Ovary (tissue), 9 donors: Measurements from ENCODE around the gene WDR43. TPM values are rescaled to one million over a fixed set of nuclear protein-coding genes. Genes with fewer than 3 reads are reported as not detected.
A peak's percentile ranks its signal among the peaks of the same experiment; 100 is the strongest.

ENCODE experiments used
- DNase-seq, 5 donors: peaks; one replicate each; pipeline ENCODE4 v3.0.0-alpha.2; 2019 to 2020
- H3K27ac ChIP-seq, 2 donors: fragments of 200-600 bp; one replicate each; pipeline versions ENCODE4 v1.5.1 to v1.8.0; 2019 to 2022
- H3K27me3 ChIP-seq: fragments of 200-600 bp; one replicate; pipeline ENCODE4 v1.8.0; 2022
- H3K36me3 ChIP-seq: fragments of 200-600 bp; sonication (generic); one replicate; pipeline ENCODE4 v1.5.1; 2019
- H3K4me1 ChIP-seq: one replicate; pipeline ENCODE4 v1.8.1; 2013; ENCODE audit warnings: mild to moderate bottlenecking, moderate library complexity; ENCODE audit not compliant: insufficient read depth
- H3K4me3 ChIP-seq: fragments of 200-600 bp; sonication (generic); one replicate; pipeline ENCODE4 v1.5.1; 2017
- H3K9me3 ChIP-seq, 2 donors: fragments of 200-600 bp in 1 of 2; sonication (generic) in 1 of 2; one replicate each; pipeline versions ENCODE4 v1.5.1 to v1.8.1; 2013 to 2019; ENCODE audit warnings: mild to moderate bottlenecking in 1 of 2, moderate library complexity in 1 of 2
- EP300 ChIP-seq: sonication (generic); formaldehyde crosslinking; IDR thresholded peaks from one replicate; pipeline ENCODE4 v1.6.1; 2017; ENCODE audit warnings: antibody characterized with exemption
- POLR2A ChIP-seq: fragments of 450-650 bp; IDR thresholded peaks from one replicate; pipeline ENCODE4 v1.6.1; 2017; ENCODE audit warnings: antibody characterized with exemption, mild to moderate bottlenecking, moderate library complexity
- WGBS, 3 donors: extraction: QIAGEN DNeasy Blood & Tissue Kit in 1 of 3; methylation state at CpG; one replicate each; pipeline versions ENCODE4 v1.1.5 to v1.1.7; 2013 to 2017; 5-methylcytosine and 5-hydroxymethylcytosine counted together
- intact Hi-C, 4 donors: fragments of 100-400 bp; cut with DNase I; formaldehyde crosslinking; loops; one replicate each; pipeline versions ENCODE4 v1.11.0 to v1.15.1; 2022 to 2023
- polyA plus RNA-seq, 2 donors: library from polyadenylated mRNA; stranded (reverse); fragments of 200-250 nt in 1 of 2; fragments of 350-450 nt in 1 of 2; fragmentation: Illumina TruSeq in 1 of 2; extraction: RNeasy Lipid Tissue Mini Kit (QIAGEN cat#74804) in 1 of 2; gene quantifications; one replicate each; pipeline ENCODE4 v1.2.3, GENCODE V29; 2013 to 2014
- small RNA-seq: library from RNA; depleted of rRNA; stranded (forward); fragments of <200 nt; gene quantifications from one replicate; pipeline ENCODE3, GENCODE V24; 2016
- total RNA-seq, 7 donors: library from RNA; depleted of rRNA in 2 of 7; stranded (reverse); fragments of >200 nt in 2 of 7; fragmentation: NEBNext Ultra II Directional in 3 of 7; extraction: Animal tissue kit (Norgen Biotek cat#: 25700) in 3 of 7; gene quantifications; one replicate each; pipeline versions ENCODE4 v1.1.0 to v1.2.4, GENCODE V29; 2016 to 2023
- TF ChIP-seq, protein P1 (sequence below), 3 donors: fragments of 450-650 bp in 2 of 3; fragments of 200-600 bp in 1 of 3; IDR thresholded peaks; one replicate each; pipeline versions ENCODE4 v1.5.1 to v1.8.0; 2016 to 2022; ENCODE audit warnings: antibody characterized with exemption in 3 of 3, mild to moderate bottlenecking in 1 of 3
- donor health status: DM: no; HTN: no; CAD: no; lungs with moderate emphysema.
- donor health status: DM: no; HTN: no; CAD: no.
- donor health status: Bipolar disorder and iron deficiency.
- donor health status: DM: yes; HTN: yes; CAD: no.
- donor health status: DM: no; HTN: no; CAD: no.
- donor health status: DM: yes; HTN: yes; CAD: no.

The WDR43 gene
- total and polyA plus RNA-seq, 9 donors = 14.0 to 63.5 (median 43.5) TPM

DNA sequence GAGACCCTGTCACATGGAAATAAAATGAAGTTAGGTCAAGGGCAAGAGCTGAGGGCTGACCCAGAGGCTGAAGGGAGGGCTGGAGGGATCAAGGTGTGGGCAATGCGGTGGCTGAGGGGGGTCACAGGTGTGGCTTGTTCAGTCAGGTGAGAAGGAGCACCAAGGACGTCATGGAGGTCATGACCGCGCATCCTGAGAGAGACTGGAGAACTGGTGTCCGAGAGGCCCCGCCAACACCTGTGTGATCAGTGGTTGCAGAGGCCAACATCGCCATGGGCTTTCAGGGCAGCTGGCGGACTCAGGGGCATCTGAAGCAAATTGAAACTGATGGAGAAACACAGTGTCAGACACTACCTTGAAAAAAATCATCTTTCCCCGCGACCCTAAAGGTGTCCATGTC, 99.6 kb downstream of the WDR43 start:
- H3K4me3 ChIP-seq = no peak overlapping the region
- 94 to 98% (median 96%) methylated on average over 10 of the region's 10 CpGs for WGBS, 3 donors
- H3K27ac ChIP-seq = no peak overlapping the region
- no peaks in the 10 kb centered on the region for H3K4me1 ChIP-seq
- H3K9me3 ChIP-seq = no peaks in the 10 kb centered on the region
- TF ChIP-seq, protein P1, sequence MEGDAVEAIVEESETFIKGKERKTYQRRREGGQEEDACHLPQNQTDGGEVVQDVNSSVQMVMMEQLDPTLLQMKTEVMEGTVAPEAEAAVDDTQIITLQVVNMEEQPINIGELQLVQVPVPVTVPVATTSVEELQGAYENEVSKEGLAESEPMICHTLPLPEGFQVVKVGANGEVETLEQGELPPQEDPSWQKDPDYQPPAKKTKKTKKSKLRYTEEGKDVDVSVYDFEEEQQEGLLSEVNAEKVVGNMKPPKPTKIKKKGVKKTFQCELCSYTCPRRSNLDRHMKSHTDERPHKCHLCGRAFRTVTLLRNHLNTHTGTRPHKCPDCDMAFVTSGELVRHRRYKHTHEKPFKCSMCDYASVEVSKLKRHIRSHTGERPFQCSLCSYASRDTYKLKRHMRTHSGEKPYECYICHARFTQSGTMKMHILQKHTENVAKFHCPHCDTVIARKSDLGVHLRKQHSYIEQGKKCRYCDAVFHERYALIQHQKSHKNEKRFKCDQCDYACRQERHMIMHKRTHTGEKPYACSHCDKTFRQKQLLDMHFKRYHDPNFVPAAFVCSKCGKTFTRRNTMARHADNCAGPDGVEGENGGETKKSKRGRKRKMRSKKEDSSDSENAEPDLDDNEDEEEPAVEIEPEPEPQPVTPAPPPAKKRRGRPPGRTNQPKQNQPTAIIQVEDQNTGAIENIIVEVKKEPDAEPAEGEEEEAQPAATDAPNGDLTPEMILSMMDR (IDR thresholded peaks at IDR 0.05) = no peak
- TF ChIP-seq POLR2A = no peak
- no peak for TF ChIP-seq EP300
- DNase-seq = no peak
- H3K36me3 ChIP-seq = no peaks in the 10 kb centered on the region
- H3K27me3 ChIP-seq = no peaks in the 10 kb centered on the region
- intact Hi-C loops = no loop called here

DNA sequence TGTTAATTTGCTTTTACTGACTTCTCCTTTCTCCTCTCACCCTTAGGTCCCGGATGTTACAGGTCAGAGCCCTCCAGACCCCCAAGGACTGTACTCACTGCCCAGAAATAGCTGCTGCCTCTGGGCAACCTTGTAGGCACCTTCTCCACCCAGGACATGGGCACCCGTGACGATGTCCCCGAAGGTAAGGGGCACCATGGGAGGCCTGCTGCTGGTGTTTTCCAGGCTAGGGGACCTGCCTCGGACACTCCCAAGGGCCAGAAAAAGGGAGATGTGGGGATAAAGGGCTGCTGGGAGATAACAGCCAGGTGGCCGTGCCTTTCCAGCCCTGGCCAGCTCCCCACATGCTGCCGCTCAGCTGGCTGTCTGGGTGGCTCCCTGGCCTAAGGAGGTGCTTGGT, 100.2 kb downstream of the WDR43 start:
- TF ChIP-seq, protein P1 (IDR thresholded peaks at IDR 0.05) = no peak
- no peak for TF ChIP-seq POLR2A
- no peak for TF ChIP-seq EP300
- Histone ChIP-seq H3K27ac (no peak overlapping the region), H3K4me1 (no peaks in the 10 kb centered on the region), H3K4me3 (no peak overlapping the region), H3K36me3 (no peaks in the 10 kb centered on the region), H3K9me3 (no peaks in the 10 kb centered on the region), H3K27me3 (no peaks in the 10 kb centered on the region)
- intact Hi-C loops = no loop called here
- no peak for DNase-seq
- WGBS, 3 donors = 78 to 91% (median 82%) methylated on average over 7 of the region's 7 CpGs

DNA sequence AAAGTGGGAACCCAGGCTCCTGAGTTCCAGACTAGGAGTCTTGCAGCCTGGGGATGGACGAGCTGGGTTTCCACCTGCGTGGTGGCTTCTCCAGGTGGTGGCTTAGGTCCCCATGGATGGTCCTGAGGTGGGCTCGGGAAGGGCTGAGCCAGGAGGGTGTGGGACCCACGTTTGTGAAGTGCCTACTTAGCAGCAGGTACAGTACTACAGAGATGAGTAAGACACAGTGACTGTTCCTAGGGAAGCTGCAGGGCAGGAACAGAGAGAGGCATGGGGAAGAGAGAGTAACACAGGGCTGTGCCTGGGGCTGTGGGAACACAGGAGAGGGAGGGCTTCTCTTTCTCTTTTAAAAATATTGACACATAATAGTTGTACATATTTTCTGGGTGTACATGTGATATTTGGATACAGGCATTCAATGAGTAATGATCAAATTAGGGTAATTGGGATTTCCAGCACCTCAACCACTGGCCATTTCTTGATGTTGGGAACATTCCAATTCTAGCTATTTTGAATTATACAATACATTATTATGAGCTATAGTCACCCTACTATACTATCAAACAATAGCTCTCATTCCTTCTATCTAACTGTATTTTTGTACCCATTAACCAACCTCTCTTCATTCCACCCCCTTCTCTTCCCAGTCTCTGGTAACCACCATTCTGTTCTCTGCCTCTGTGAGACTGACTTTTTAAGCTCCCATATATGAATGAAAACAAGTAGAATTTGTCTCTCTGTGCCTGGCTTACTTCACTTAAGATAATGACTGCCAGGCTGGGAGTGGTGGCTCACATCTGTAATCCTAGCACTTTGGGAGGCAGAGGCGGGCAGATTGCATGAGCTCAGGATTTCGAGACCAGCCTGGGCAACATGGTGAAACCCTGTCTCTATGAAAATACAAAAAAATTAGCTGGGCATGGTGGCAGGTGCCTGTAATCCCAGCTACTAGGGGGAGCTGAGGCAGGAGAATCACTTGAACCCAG, 101.6 kb downstream of the WDR43 start:
- TF ChIP-seq, protein P1 (IDR thresholded peaks at IDR 0.05) = no peak
- TF ChIP-seq POLR2A = no peak
- no peak for TF ChIP-seq EP300
- H3K27me3 ChIP-seq = no peaks in the 10 kb centered on the region
- 83 to 84% (median 84%) methylated on average over 6 of the region's 6 CpGs for WGBS, 3 donors
- no peak for DNase-seq
- H3K4me3 ChIP-seq = no peak overlapping the region
- H3K9me3 ChIP-seq = no peaks in the 10 kb centered on the region
- H3K4me1 ChIP-seq = no peaks in the 10 kb centered on the region
- H3K36me3 ChIP-seq = no peaks in the 10 kb centered on the region
- intact Hi-C loops = no loop called here
- H3K27ac ChIP-seq = no peak overlapping the region

DNA sequence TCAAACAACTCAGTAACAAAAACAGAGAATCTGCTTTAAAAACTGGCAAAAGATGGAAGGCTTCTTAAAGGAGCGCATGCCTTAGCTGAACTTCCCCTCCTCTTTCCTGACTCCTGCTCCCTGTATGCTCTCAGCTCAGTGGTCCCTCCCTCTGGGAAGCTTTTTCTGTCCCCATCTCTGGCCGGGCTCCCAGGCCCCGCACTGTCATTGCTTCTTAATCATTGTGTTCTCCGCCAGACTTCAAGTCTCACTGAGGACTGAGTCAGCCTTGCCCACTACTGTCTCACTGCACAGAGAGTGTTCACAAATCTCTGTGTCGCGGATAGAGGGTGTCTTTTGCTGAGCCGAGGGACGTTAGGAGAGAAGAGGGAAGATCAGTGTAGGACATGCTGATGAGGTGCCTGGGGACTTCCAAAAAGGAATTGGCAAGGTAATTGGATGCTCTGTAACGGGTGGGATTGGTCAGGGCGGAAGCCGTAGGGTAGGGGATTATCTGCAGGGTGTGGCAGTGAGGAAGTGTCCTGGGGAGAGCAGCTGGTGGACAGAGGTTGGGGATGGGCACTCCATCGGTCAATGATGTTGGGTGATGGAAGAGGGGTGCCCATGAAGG, 102.9 kb downstream of the WDR43 start:
- H3K4me3 ChIP-seq = no peak overlapping the region
- no peaks in the 10 kb centered on the region for H3K27me3 ChIP-seq
- H3K36me3 ChIP-seq = no peaks in the 10 kb centered on the region
- intact Hi-C loops = no loop called here
- H3K9me3 ChIP-seq = no peaks in the 10 kb centered on the region
- TF ChIP-seq POLR2A (no peak), EP300 (no peak)
- TF ChIP-seq, protein P1 (IDR thresholded peaks at IDR 0.05) = no peak
- no peak overlapping the region for H3K27ac ChIP-seq
- no peak for DNase-seq
- no peaks in the 10 kb centered on the region for H3K4me1 ChIP-seq
- WGBS, 3 donors = 65 to 73% (median 70%) methylated on average over 12 of the region's 12 CpGs

Small RNAs within 50 kb of the gene (small RNA-seq; reads per million reads assigned to genes)
- gene RF00019 (not detected), gene SNORD53 (9.3 reads per million, percentile 84 among the genes with 10 or more reads in this experiment), gene SNORD53B (1,793 reads per million, percentile 97 among the genes with 10 or more reads in this experiment), gene SNORD92 (242 reads per million, percentile 94 among the genes with 10 or more reads in this experiment)

Other genes starting within 250 kb of the WDR43 start
- 100 to 1,000 TPM; 229 to 421 (median 313) TPM for gene PPP1CB, start 142.8 kb upstream of the WDR43 start, total RNA-seq
- 10 to 100 TPM; 90.9 to 97.8 TPM for gene PPP1CB, start 142.8 kb upstream of the WDR43 start, polyA plus RNA-seq
- 1 to 10 TPM in 4 of 7 donors, under 1 TPM in 3; 0.58 to 4.3 (median 1.8) TPM for gene SPDYA, start 83.8 kb upstream of the WDR43 start, total RNA-seq
- under 1 TPM; 0.13 to 0.53 TPM for gene SPDYA, start 83.8 kb upstream of the WDR43 start, polyA plus RNA-seq
- gene TRMT61B, start 24.4 kb upstream of the WDR43 start, total RNA-seq = 10 to 100 TPM in 6 of 7 donors, 1 to 10 TPM in 1; 8.1 to 18.4 (median 14.2) TPM
- gene TRMT61B, start 24.4 kb upstream of the WDR43 start, polyA plus RNA-seq = 10 to 100 TPM; 11.7 to 13.0 TPM
- 10 to 100 TPM in 1 of 7 donors, 1 to 10 TPM in 5, under 1 TPM in 1; 0.95 to 21.1 (median 1.8) TPM for gene TOGARAM2, start 86.6 kb downstream of the WDR43 start, total RNA-seq
- under 1 TPM; 0.33 to 0.58 TPM for gene TOGARAM2, start 86.6 kb downstream of the WDR43 start, polyA plus RNA-seq
- gene PCARE, start 179.9 kb downstream of the WDR43 start, total RNA-seq = under 1 TPM; 0.08 to 0.27 (median 0.15) TPM
- under 1 TPM; 0.30 to 0.50 TPM for gene PCARE, start 179.9 kb downstream of the WDR43 start, polyA plus RNA-seq
- 10 to 100 TPM; 40.2 to 64.7 (median 54.4) TPM for gene CLIP4, start 220.7 kb downstream of the WDR43 start, total RNA-seq
- 10 to 100 TPM; 20.7 to 24.2 TPM for gene CLIP4, start 220.7 kb downstream of the WDR43 start, polyA plus RNA-seq